Ishikawa (cell line): ENCODE data around the gene ATP13A3.
A peak's percentile ranks its signal among the peaks of the same experiment; 100 is the strongest.

Source experiments
- CEBPB ChIP-seq: IDR thresholded peaks from 2 replicates; pipeline ENCODE4 v1.6.1; 2012
- CREB1 ChIP-seq: IDR thresholded peaks from 2 replicates; pipeline ENCODE4 v1.6.1; 2012; ENCODE audit warnings: low read depth
- EGR1 ChIP-seq: IDR thresholded peaks from 2 replicates; pipeline ENCODE4 v1.6.1; 2012
- EP300 ChIP-seq: IDR thresholded peaks from 2 replicates; pipeline ENCODE4 v1.6.1; 2012; ENCODE audit warnings: borderline replicate concordance
- FOXM1 ChIP-seq: IDR thresholded peaks from 2 replicates; pipeline ENCODE4 v1.6.1; 2012; ENCODE audit warnings: low read depth, borderline replicate concordance
- NFIC ChIP-seq: IDR thresholded peaks from 2 replicates; pipeline ENCODE4 v1.6.1; 2012
- RAD21 ChIP-seq: IDR thresholded peaks from 2 replicates; pipeline ENCODE4 v1.6.1; 2012; ENCODE audit warnings: low read depth
- REST ChIP-seq: IDR thresholded peaks from 2 replicates; pipeline ENCODE4 v1.6.1; 2012; ENCODE audit warnings: low read depth, mild to moderate bottlenecking
- TAF1 ChIP-seq: IDR thresholded peaks from 2 replicates; pipeline ENCODE4 v1.6.1; 2012; ENCODE audit warnings: low read depth, mild to moderate bottlenecking
- TCF12 ChIP-seq: IDR thresholded peaks from 2 replicates; pipeline ENCODE4 v1.6.1; 2012; ENCODE audit warnings: low read depth
- TEAD4 ChIP-seq: IDR thresholded peaks from 2 replicates; pipeline ENCODE4 v1.6.1; 2012
- YY1 ChIP-seq: IDR thresholded peaks from 2 replicates; pipeline ENCODE4 v1.6.1; 2012; ENCODE audit warnings: low read depth
- ZBTB7A ChIP-seq: IDR thresholded peaks from 2 replicates; pipeline ENCODE4 v1.6.1; 2012; ENCODE audit warnings: low read depth
- TF ChIP-seq, protein P1 (sequence below): IDR thresholded peaks from 2 replicates; pipeline ENCODE4 v1.6.1; 2012
- TF ChIP-seq, protein P2 (sequence below): IDR thresholded peaks from 2 replicates; pipeline ENCODE4 v1.6.1; 2012

The ATP13A3 gene

DNA sequence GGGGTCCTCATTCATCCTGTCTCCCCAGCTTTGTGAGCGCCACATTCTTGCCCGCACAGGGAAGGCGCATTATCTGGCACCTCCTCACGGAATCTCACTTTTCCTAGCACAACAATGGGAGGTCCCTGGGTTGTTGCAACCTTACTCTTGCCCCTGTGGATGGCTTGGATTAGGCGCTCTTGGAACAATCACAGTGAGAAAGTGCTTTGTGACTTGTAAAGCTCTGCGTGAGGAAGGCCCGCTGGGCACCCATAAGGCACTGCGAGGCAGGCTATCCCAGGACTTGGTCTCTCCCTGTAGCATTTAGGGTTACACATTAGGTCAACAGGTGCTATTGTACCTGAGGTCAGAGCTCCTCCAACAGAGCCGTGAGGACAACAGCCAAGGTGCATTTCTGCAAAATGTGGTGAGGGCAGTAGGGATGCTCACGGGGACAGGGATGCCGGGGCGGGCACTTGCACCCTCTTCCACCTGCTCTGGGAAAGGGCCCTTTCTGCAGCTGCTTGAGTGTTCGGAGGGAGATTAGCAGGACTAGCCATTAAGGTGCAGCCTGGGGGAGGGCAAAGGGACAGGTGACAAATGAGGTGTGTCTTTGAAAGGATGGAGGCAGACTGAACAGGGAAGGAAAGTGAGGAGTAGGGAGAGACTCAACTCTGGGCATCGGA is 103.4 kb downstream of the ATP13A3 start:
- TF ChIP-seq EP300 (no peak), NFIC (no peak), CEBPB (no peak), YY1 (no peak), TAF1 (no peak), RAD21 (no peak)

GRCh38 chr3:194382892-194383223 is 103.9 kb downstream of the ATP13A3 start:
- TF ChIP-seq YY1 = no peak
- TF ChIP-seq RAD21 = no peak
- TF ChIP-seq, protein P1, sequence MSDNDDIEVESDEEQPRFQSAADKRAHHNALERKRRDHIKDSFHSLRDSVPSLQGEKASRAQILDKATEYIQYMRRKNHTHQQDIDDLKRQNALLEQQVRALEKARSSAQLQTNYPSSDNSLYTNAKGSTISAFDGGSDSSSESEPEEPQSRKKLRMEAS = no peak
- no peak for TF ChIP-seq EP300
- TF ChIP-seq NFIC = no peak
- TF ChIP-seq, protein P2, sequence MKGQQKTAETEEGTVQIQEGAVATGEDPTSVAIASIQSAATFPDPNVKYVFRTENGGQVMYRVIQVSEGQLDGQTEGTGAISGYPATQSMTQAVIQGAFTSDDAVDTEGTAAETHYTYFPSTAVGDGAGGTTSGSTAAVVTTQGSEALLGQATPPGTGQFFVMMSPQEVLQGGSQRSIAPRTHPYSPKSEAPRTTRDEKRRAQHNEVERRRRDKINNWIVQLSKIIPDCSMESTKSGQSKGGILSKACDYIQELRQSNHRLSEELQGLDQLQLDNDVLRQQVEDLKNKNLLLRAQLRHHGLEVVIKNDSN = no peak
- no peak for TF ChIP-seq CEBPB
- no peak for TF ChIP-seq REST
- TF ChIP-seq ZBTB7A = no peak
- TF ChIP-seq TEAD4 = no peak
- no peak for TF ChIP-seq CREB1
- TF ChIP-seq FOXM1 = no peak
- TF ChIP-seq TCF12 = no peak
- TF ChIP-seq TAF1 = no peak

DNA sequence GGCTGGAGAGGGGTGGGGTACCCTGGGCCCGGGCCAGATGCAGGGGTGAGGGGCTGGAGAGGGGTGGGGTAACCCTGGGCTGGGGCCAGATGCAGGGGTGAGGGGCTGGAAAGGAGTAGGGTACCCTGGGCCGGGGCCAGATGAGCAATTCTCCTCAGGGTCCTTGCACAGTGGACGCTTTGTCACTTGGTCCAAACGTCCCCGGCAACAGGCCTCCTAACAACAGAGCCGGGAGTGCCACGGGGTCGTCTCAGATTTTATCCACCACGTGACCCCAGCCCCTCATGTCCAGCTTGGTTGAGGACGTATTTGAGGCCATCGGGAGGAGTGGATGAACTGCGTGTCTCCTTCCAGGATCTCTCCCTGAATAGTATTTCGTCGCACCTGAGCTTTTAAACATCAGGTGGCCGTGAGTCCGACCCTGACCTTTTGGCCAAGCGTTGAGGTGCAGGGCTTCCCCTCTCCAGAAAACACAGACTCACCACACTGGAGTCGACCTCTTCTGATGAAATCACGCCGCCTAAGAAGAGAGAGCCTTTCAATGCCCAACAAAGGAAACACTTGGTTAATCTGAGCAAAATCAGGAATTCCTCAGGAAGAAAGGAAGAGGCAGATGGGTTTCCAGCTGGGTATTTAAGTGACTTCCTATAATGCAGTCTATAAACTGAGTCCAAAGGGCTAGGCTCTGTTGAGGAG is 104.5 kb downstream of the ATP13A3 start:
- TF ChIP-seq CEBPB (no peak), REST (no peak), EP300 (no peak), ZBTB7A (no peak), RAD21 (no peak)

- TF ChIP-seq TCF12 = no peak
- TF ChIP-seq, protein P2 = no peak
- no peak for TF ChIP-seq RAD21
- no peak for TF ChIP-seq REST
- TF ChIP-seq FOXM1 = no peak
- peak; percentile 82 for TF ChIP-seq TEAD4
- TF ChIP-seq TAF1 = no peak
- 0 out of 2 replicates have a peak, but pooled peaks have one; percentile 43 for TF ChIP-seq ZBTB7A
- TF ChIP-seq NFIC = no peak; the same call in 1 of the 2 replicates
- no peak for TF ChIP-seq EGR1
- TF ChIP-seq YY1 = no peak
- TF ChIP-seq CREB1 = no peak
- TF ChIP-seq, protein P1 = peak; percentile 70
- TF ChIP-seq EP300 = no peak
- no peak for TF ChIP-seq CEBPB
Observed at GRCh38 chr3:194381460-194381875, 105.3 kb downstream of the ATP13A3 start.

- TF ChIP-seq RAD21 (no peak), YY1 (no peak), FOXM1 (no peak), REST (no peak), ZBTB7A (no peak)
- TF ChIP-seq, protein P2 = no peak
Observed at GRCh38 chr3:194380326-194380725, 106.5 kb downstream of the ATP13A3 start.
